K562 (cell line): ENCODE measurements around the gene KIAA0825.

ENCODE experiments used
- ARID4B ChIP-seq: sonication (generic); formaldehyde crosslinking; IDR thresholded peaks from 2 replicates; pipeline ENCODE4 v1.8.0; 2022; ENCODE audit warnings: mild to moderate bottlenecking, missing genetic modification reagents
- ATF3 ChIP-seq, 2 experiments: fragments of 450-650 bp in 1 of 2; sonication (generic) in 1 of 2; formaldehyde crosslinking in 1 of 2; IDR thresholded peaks in 1 of 2; conservative IDR thresholded peaks in 1 of 2; 2 replicates each; pipeline versions ENCODE4 v1.6.1 to v1.8.1; 2016 to 2023; ENCODE audit warnings: mild to moderate bottlenecking in 2 of 2, moderate library complexity in 2 of 2, inconsistent platforms in 1 of 2, missing genetic modification reagents in 1 of 2
- CTCF ChIP-seq, 3 experiments: IDR thresholded peaks in 2 of 3; conservative IDR thresholded peaks in 1 of 3; 2 replicates each; pipeline ENCODE4 v1.5.1; 2011 to 2012; ENCODE audit warnings: low read length in 3 of 3, mild to moderate bottlenecking in 3 of 3, control low read depth in 2 of 3, improper control_type of control experiment in 1 of 3, inconsistent platforms in 1 of 3, low read depth in 1 of 3, mixed read lengths in 1 of 3, moderate library complexity in 1 of 3; ENCODE audit not compliant: insufficient read depth in 2 of 3
- GATA2 ChIP-seq: sonication (generic); formaldehyde crosslinking; IDR thresholded peaks from 2 replicates; pipeline ENCODE4 v1.4.0; 2020; ENCODE audit warnings: mild to moderate bottlenecking, missing genetic modification reagents
- IRF9 ChIP-seq: fragments of 450-650 bp; IDR thresholded peaks from 2 replicates; pipeline ENCODE4 v1.6.1; 2016; ENCODE audit warnings: missing biosample characterization, missing genetic modification characterization
- KLF6 ChIP-seq: fragments of 250-450 bp; sonication (Bioruptor Pico); IDR thresholded peaks from 2 replicates; pipeline ENCODE4 v1.4.0; 2020; ENCODE audit warnings: mild to moderate bottlenecking, moderate library complexity, borderline replicate concordance
- NKRF ChIP-seq: fragments of 450-650 bp; IDR thresholded peaks from 2 replicates; pipeline ENCODE4 v1.6.1; 2016; ENCODE audit warnings: borderline replicate concordance
- TCF7L2 ChIP-seq: fragments of 150-350 bp; IDR thresholded peaks from 2 replicates; pipeline ENCODE4 v1.6.1; 2016; ENCODE audit warnings: low read depth, mild to moderate bottlenecking, low read length, moderate library complexity
- TFE3 ChIP-seq: fragments of 450-650 bp; formaldehyde crosslinking; IDR thresholded peaks from 2 replicates; pipeline ENCODE4 v1.4.0; 2020; ENCODE audit warnings: mild to moderate bottlenecking, mixed read lengths
- THAP7 ChIP-seq: fragments of 250-450 bp; sonication (Bioruptor Pico); IDR thresholded peaks from 2 replicates; pipeline ENCODE4 v1.5.0; 2021
- ZNF830 ChIP-seq: fragments of 250-450 bp; sonication (Bioruptor Pico); IDR thresholded peaks from 2 replicates; pipeline ENCODE4 v1.5.0; 2021; ENCODE audit warnings: mild to moderate bottlenecking

- TF ChIP-seq TCF7L2 = no peak
- no peak for TF ChIP-seq CTCF (IDR thresholded peaks at IDR 0.05 in 2 of 3, conservative IDR thresholded peaks at IDR 0.05 in 1 of 3; ENCODE audit: insufficient read depth in 2 of 3, low read depth in 1 of 3, low read length in 3 of 3)
- no peak for TF ChIP-seq GATA2 (CRISPR knock-in tag)
- TF ChIP-seq THAP7 (CRISPR knock-in tag) = no peak
- TF ChIP-seq IRF9 (tag) = no peak
- TF ChIP-seq ATF3 (IDR thresholded peaks at IDR 0.05) = no peak
- TF ChIP-seq ATF3 (CRISPR knock-in tag; conservative IDR thresholded peaks at IDR 0.05) = no peak
- no peak for TF ChIP-seq KLF6 (CRISPR knock-in tag)
- no peak for TF ChIP-seq TFE3 (CRISPR knock-in tag)
- TF ChIP-seq NKRF = no peak
- no peak for TF ChIP-seq ARID4B (CRISPR knock-in tag)
- no peak for TF ChIP-seq ZNF830 (CRISPR knock-in tag)
These were observed 240.3 kb downstream of the KIAA0825 start for GRCh38 chr5:94378062-94378461.
